SIG-M5 (cell line): ENCODE data around the gene ACSM3.
"Not testable (repeated sequence)": the region's sequence is repeated elsewhere in the genome, so short reads cannot be mapped to it uniquely, and the experiment has no call there.

ENCODE experiments used
- DNase-seq: peaks from one replicate; lab custom pipeline; 2025; lab: John Stamatoyannopoulos, UW

Gene ACSM3

GRCh38 chr16:20755799-20756198 is 8.0 kb upstream of the ACSM3 start:
- not testable (repeated sequence) for DNase-seq

DNA sequence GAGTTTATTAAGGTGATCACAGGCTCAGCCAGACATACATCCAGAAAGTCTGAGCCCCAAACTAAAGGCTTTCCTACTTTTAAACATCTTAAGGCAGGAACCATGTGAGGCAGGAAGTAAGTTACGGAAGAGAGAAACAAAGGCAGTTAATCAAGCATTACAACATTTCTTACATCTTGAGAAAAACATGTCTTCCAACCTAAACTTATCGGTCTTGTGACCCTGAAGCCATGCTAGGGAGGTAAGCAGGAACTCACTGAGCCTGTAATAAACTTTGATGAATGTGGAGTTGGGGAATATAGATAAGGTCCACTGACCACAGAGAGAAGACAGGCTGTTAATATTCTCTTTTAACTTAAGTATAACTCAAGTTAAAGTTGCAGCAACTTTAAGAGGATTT is 3.5 kb upstream of the ACSM3 start:
- no peak for DNase-seq

GRCh38 chr16:20761175-20761574 is 2.6 kb upstream of the ACSM3 start:
- no peak for DNase-seq

DNA sequence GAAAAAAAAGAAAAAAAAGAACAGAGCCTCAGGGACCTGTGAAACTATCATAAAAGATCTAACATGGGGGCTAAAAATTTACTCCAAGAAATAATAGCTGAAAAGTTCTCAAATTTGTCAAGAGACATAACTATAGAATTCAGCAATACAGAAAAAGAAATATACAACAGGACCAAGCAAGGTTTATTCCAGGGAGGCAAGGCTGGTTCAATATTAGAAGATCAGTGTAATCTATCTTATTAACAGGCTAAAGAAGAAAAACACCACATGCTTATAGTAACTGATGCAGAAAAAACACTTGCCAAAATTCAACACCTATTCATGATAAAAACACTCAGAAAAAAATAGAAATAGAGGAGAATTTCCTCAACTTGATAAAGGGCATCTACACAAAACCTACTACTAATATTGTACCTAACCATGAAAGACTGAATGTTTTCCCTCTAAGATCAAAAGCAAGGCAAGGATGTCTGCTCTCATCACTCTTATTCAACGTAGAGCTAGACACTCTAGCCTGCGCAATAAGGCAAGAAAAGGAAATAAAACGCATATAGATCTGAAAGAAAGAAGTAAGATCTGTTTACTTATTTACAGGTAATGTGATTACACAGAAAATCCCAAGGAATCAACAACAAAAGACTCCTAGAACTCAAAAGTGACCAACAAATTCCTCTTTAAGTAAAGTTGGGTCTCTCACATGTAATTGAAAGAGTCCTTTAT is 1.2 kb upstream of the ACSM3 start:
- no peak for DNase-seq

- not testable (repeated sequence) for DNase-seq
These were observed 634 bp downstream of the ACSM3 start for GRCh38 chr16:20764448-20764847.

DNA sequence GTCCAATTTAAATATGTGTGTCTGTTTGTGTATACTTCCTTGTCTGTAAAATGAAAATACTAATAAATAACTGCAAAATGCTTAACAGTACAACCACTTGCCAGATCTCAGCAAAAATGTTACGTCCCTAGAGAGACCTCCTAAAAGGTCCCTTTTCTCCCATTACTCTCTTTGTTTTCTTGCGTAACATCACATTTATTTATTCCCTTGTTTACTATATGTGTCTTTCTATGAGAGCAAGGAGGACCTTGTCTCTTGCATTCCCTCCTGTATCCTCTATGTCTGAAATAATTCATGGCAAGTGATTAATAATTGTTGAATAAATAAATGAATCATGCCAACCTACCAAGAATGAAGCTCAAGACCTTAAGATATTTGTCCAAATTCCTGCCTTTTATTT is 1.9 kb downstream of the ACSM3 start:
- DNase-seq, result no peak

GRCh38 chr16:20766294-20766693 is 2.5 kb downstream of the ACSM3 start:
- DNase-seq, result no peak

- DNase-seq, result no peak
These were observed 3.8 kb downstream of the ACSM3 start for GRCh38 chr16:20767577-20767976.

DNA sequence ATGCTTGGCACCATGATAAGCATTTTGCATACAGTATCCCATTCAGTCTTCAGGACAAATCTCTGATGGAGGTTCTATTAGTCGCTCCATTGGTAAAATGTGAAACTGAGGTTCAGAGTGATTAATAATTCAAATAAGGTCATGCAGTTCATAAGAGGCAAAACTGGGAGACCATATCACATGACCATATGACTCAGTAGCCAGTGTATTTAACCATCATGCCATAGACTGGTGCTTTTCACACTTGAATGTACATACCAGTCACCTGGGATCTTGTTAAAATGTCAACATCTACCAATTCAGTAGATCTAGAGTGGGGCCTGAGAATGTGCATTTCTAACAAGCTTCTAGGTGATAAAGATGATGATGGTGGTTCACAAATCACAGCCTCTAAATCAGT is 4.3 kb downstream of the ACSM3 start:
- DNase-seq, result no peak

GRCh38 chr16:20768818-20769217 is 5.0 kb downstream of the ACSM3 start:
- DNase-seq, result no peak

DNA sequence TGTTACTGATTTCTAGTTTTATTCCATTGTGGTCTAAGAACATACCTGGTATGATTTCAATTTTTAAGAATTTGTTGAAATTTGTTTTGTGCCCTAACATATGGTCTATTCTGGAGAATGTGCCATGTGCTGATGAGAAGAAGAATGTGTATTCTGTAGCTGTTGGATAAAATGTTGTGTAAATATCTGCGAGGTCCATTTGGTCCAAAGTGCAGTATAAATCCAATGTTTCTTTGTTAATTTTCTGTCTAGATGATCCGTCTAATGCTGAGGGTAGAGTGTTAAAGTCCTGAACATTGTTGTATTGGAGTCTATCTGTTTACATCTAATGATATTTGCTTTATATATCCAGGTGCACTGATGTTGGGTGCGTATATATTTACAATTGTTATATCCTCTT is 9.9 kb downstream of the ACSM3 start:
- no peak for DNase-seq

GRCh38 chr16:20774703-20775362 is 11.0 kb downstream of the ACSM3 start:
- DNase-seq, result peak; percentile 4

DNA sequence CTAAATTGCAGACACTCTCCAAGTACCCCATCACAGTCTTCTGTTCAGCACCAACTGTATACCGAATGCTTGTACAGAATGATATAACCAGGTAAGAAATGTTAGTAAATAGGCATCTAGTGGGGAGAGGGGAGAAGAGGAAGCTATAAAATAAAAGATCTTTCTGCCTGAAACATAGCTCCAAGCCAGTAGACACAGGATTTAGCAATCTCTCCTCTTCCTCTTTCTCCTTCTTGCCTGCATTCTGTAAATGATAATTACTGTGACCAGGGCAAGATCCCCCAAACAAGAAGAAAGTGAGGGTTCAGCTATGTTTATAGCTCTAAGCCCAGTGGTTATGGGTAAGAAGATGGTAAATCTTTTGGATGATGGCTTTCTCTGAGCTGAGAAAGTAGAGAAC is 17.9 kb downstream of the ACSM3 start:
- DNase-seq, result peak; percentile 19

DNA sequence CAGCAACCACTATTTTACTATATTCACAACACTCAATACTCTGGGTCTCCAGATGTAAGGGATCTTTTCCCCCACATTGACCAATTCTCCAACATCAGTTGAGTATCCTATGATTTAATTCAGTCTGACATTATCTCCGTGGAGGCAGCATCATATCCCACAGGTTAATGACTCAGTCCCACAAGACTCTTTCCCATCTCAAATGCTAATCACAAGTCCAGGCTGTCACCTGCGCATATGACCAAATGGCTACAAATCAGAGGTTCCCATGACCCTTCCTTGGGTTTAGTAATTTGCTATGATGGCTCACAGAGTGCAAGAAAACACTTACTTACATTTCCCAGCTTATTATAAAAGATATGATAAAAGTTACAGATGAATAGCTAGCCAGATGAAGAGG is 18.7 kb downstream of the ACSM3 start:
- DNase-seq, result no peak

- no peak for DNase-seq
These were observed 20.4 kb downstream of the ACSM3 start for GRCh38 chr16:20784204-20784603.

DNA sequence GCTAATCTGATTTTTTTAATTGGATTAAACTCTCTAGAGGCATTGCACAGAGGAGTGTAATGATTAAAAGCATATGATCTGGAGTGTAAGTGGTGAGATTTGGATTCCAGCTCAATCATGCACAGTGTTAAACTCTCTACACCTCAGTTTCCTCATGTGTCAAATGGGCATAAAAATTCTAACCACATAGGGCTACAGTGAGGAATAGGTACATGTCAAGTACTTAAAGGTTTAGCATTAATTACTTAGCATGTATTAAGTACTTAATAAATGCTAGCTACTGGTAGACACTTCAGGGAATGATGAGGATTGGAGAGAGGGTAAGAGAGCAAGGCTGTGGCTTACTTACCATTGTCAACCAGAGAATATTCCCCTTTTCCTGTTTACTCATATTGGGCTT is 25.3 kb downstream of the ACSM3 start:
- no peak for DNase-seq

- DNase-seq, result no peak
These were observed 28.3 kb downstream of the ACSM3 start for GRCh38 chr16:20791923-20792612.

GRCh38 chr16:20798364-20798763 is 34.5 kb downstream of the ACSM3 start:
- no peak for DNase-seq

DNA sequence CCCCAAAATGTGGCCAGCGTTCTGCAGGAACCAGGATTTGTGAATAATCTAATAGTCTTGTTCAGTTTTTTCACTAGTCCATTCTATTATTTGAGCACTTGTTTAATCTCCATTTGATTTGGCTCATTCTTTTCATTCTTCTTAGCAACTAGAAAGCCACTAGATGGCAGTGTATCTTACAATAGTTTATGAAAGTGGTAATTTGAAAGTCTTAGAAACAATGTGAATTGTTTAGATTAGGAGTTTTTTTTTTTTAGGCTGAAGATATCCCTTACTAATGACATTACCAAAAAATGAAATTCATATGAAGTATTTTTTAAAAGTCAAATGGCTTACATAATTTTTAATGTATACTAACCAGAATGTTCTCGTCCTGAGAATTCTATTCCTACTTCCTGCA is 35.8 kb downstream of the ACSM3 start:
- no peak for DNase-seq

- DNase-seq, result no peak
These were observed 37.5 kb downstream of the ACSM3 start for GRCh38 chr16:20801278-20801677.

DNA sequence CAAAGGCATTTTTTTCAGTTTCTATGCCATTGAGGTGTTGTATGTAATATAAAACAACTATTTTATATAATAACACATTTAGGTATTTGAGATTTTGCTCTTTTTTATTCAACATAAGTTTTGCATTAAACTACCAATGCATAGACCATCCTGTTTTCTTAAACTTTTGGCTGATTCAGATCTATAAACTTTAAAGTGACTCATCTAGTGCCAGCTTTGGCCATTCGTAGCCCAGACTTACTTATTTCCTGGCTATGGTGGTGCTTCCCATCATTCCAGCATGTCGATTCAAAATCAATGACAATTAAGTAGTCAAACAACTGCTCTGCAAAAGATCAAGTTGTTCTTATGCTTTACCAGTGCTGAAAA is 39.4 kb downstream of the ACSM3 start:
- no peak for DNase-seq

DNA sequence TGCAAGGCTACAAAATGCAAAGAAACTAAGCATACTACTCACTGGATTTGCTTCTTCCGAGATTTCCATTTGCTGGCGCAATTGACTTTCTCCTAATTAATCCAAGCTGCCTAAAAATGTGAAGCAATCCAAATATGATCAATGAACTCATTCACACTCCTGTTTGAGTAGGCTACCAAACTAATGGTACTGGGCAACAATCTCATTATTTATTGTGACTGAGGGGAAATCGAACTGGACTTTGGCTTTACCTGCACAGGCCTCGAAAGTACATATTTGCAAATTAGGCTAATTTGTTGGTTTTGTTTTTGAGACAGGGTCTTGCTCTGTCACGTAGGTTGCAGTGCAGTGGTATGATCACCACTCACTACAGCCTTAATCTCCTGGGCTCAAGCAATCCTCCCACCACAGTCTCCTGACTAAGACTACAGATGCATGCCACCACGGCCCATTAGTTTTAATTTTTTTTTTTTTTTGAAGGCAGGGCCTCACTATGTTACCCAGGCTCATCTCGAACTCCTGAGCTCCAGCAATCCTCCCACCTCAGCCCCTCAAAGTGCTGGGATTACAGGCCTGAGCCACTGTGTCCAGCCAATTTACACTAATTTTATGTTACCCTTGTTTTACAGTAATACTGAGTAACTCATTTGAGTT is 39.9 kb downstream of the ACSM3 start:
- no peak for DNase-seq

DNA sequence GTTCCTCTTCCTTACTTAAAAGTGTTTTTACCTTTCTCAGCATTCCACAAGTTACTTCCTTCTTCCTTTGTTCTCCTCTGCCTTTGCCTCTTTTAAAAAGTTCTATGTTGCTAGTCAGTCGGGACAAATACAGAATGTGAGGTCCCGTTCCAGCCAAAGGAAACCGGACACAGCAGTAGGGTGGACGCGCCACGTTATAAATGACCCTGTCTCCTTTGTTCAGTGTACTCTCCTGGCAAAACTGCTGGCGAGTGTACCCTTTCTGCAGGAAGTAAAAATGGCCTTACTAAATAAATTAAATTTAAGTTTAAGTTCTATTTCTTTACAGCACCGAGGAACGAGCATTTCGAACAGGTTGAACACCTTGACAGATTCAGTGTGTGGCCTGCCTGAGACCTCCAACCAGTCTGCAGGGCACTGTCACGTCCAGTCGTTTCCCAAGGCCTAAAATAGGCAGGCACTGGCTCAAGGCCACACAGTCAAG is 41.9 kb downstream of the ACSM3 start:
- not testable (repeated sequence) for DNase-seq
